Measurements from ENCODE around the gene NADK. TPM values are rescaled to one million over a fixed set of nuclear protein-coding genes. Genes with fewer than 3 reads are reported as not detected.
"Not testable (repeated sequence)": the region's sequence is repeated elsewhere in the genome, so short reads cannot be mapped to it uniquely, and the experiment has no call there.

The NADK gene
- total RNA-seq, 1 experiment from 2014 or later, result 107 TPM

- H3K36me3 Mint-ChIP-seq (ENCODE audit: insufficient read depth, unreplicated experiment), result peaks cover 77% of the 10 kb centered on the region
- BruUV-seq (replicated peaks); H3K27me3 Mint-ChIP-seq (ENCODE audit: insufficient read depth, unreplicated experiment); DNase-seq (ENCODE audit: unreplicated experiment); H3K27ac Mint-ChIP-seq (ENCODE audit: low read depth, unreplicated experiment); POLR2A ChIA-PET; H3K4me3 Mint-ChIP-seq (ENCODE audit: unreplicated experiment); CTCF ChIA-PET; intact Hi-C loops (cut with micrococcal nuclease); H3K4me1 Mint-ChIP-seq (ENCODE audit: insufficient read depth, unreplicated experiment); H3K9me3 Mint-ChIP-seq (ENCODE audit: unreplicated experiment): not testable (repeated sequence)
Measured at GRCh38 chr1:1738799-1739337, 39.4 kb downstream of the NADK start.

GRCh38 chr1:1737675-1738590 lies 40.3 kb downstream of the NADK start:
- H3K27ac Mint-ChIP-seq (ENCODE audit: low read depth, unreplicated experiment); BruUV-seq (replicated peaks); H3K4me3 Mint-ChIP-seq (ENCODE audit: unreplicated experiment); DNase-seq (ENCODE audit: unreplicated experiment); H3K4me1 Mint-ChIP-seq (ENCODE audit: insufficient read depth, unreplicated experiment); H3K27me3 Mint-ChIP-seq (ENCODE audit: insufficient read depth, unreplicated experiment); intact Hi-C loops (cut with micrococcal nuclease); POLR2A ChIA-PET; CTCF ChIA-PET; H3K9me3 Mint-ChIP-seq (ENCODE audit: unreplicated experiment): not testable (repeated sequence)
- peaks cover 79% of the 10 kb centered on the region for H3K36me3 Mint-ChIP-seq (ENCODE audit: insufficient read depth, unreplicated experiment)

GRCh38 chr1:1732381-1732780 lies 45.9 kb downstream of the NADK start:
- Mint-ChIP-seq H3K4me3 (ENCODE audit: unreplicated experiment) (no peak overlapping the region), H3K27me3 (ENCODE audit: insufficient read depth, unreplicated experiment) (no peaks in the 10 kb centered on the region), H3K4me1 (ENCODE audit: insufficient read depth, unreplicated experiment) (peaks cover 5% of the 10 kb centered on the region), H3K27ac (ENCODE audit: low read depth, unreplicated experiment) (no peak overlapping the region), H3K9me3 (ENCODE audit: unreplicated experiment) (no peaks in the 10 kb centered on the region), H3K36me3 (ENCODE audit: insufficient read depth, unreplicated experiment) (peaks cover 87% of the 10 kb centered on the region)
- ChIA-PET CTCF (no interaction called here), POLR2A (no interaction called here)
- intact Hi-C loops (cut with micrococcal nuclease), result no loop called here
- BruUV-seq (replicated peaks), result no TSS peak
- DNase-seq (ENCODE audit: unreplicated experiment), result no peak
- TF ChIP-seq CTCF (IDR thresholded peaks at IDR 0.05; ENCODE audit: unreplicated experiment), result no peak

- Mint-ChIP-seq H3K27me3 (ENCODE audit: insufficient read depth, unreplicated experiment) (no peaks in the 10 kb centered on the region), H3K4me1 (ENCODE audit: insufficient read depth, unreplicated experiment) (peaks cover 5% of the 10 kb centered on the region), H3K36me3 (ENCODE audit: insufficient read depth, unreplicated experiment) (peaks cover 86% of the 10 kb centered on the region), H3K27ac (ENCODE audit: low read depth, unreplicated experiment) (no peak overlapping the region), H3K4me3 (ENCODE audit: unreplicated experiment) (no peak overlapping the region), H3K9me3 (ENCODE audit: unreplicated experiment) (no peaks in the 10 kb centered on the region)
- ChIA-PET POLR2A (interaction anchor here (0.6 kb wide), 1 partner anchor 11 kb away, joined by 3 read pairs; no protein-coding TSS in a partner anchor), CTCF (no interaction called here)
- intact Hi-C loops (cut with micrococcal nuclease), result no loop called here
- no peak for DNase-seq (ENCODE audit: unreplicated experiment)
- BruUV-seq (replicated peaks), result no TSS peak
- TF ChIP-seq CTCF (IDR thresholded peaks at IDR 0.05; ENCODE audit: unreplicated experiment), result no peak
Measured at GRCh38 chr1:1730870-1731269, 47.4 kb downstream of the NADK start.

GRCh38 chr1:1730230-1730629 lies 48.0 kb downstream of the NADK start:
- BruUV-seq (replicated peaks); H3K4me3 Mint-ChIP-seq (ENCODE audit: unreplicated experiment); H3K27me3 Mint-ChIP-seq (ENCODE audit: insufficient read depth, unreplicated experiment); intact Hi-C loops (cut with micrococcal nuclease); DNase-seq (ENCODE audit: unreplicated experiment); CTCF ChIA-PET; H3K27ac Mint-ChIP-seq (ENCODE audit: low read depth, unreplicated experiment); H3K4me1 Mint-ChIP-seq (ENCODE audit: insufficient read depth, unreplicated experiment); H3K9me3 Mint-ChIP-seq (ENCODE audit: unreplicated experiment): not testable (repeated sequence)
- peaks cover 81% of the 10 kb centered on the region for H3K36me3 Mint-ChIP-seq (ENCODE audit: insufficient read depth, unreplicated experiment)
- POLR2A ChIA-PET, result interaction anchor here (0.6 kb wide), 1 partner anchor 10 kb away, joined by 3 read pairs; no protein-coding TSS in a partner anchor

GRCh38 chr1:1729116-1729816 lies 49.0 kb downstream of the NADK start:
- Mint-ChIP-seq H3K27ac (ENCODE audit: low read depth, unreplicated experiment) (peak overlapping the region; percentile 88), H3K36me3 (ENCODE audit: insufficient read depth, unreplicated experiment) (peaks cover 75% of the 10 kb centered on the region)
- BruUV-seq (replicated peaks); DNase-seq (ENCODE audit: unreplicated experiment); H3K4me1 Mint-ChIP-seq (ENCODE audit: insufficient read depth, unreplicated experiment); H3K9me3 Mint-ChIP-seq (ENCODE audit: unreplicated experiment); H3K4me3 Mint-ChIP-seq (ENCODE audit: unreplicated experiment); intact Hi-C loops (cut with micrococcal nuclease); H3K27me3 Mint-ChIP-seq (ENCODE audit: insufficient read depth, unreplicated experiment): not testable (repeated sequence)
- CTCF ChIA-PET, result interaction anchor here (0.6 kb wide), 1 partner anchor 163 kb away, joined by 3 read pairs; no protein-coding TSS in a partner anchor
- POLR2A ChIA-PET, result interaction anchor here (0.9 to 1.1 kb wide), 2 partner anchors 12 to 63 kb away, joined by 3 read pairs; no protein-coding TSS in a partner anchor

GRCh38 chr1:1728308-1729005 lies 49.8 kb downstream of the NADK start:
- H3K27me3 Mint-ChIP-seq (ENCODE audit: insufficient read depth, unreplicated experiment); H3K4me1 Mint-ChIP-seq (ENCODE audit: insufficient read depth, unreplicated experiment); H3K9me3 Mint-ChIP-seq (ENCODE audit: unreplicated experiment); CTCF ChIA-PET; BruUV-seq (replicated peaks); intact Hi-C loops (cut with micrococcal nuclease): not testable (repeated sequence)
- POLR2A ChIA-PET, result interaction anchor here (0.7 to 1.1 kb wide), 3 partner anchors 13 to 63 kb away, joined by 3 read pairs; no protein-coding TSS in a partner anchor
- peak; percentile 67 for DNase-seq (ENCODE audit: unreplicated experiment)
- H3K27ac Mint-ChIP-seq (ENCODE audit: low read depth, unreplicated experiment), result peak overlapping the region; percentile 88
- H3K36me3 Mint-ChIP-seq (ENCODE audit: insufficient read depth, unreplicated experiment), result peaks cover 72% of the 10 kb centered on the region
- H3K4me3 Mint-ChIP-seq (ENCODE audit: unreplicated experiment), result peak overlapping the region; percentile 21

All from MCF 10A (cell line).